ENCODE data around the gene SLC37A1. TPM values are rescaled to one million over a fixed set of nuclear protein-coding genes. Genes with fewer than 3 reads are reported as not detected.

Gene SLC37A1
- total and polyA plus RNA-seq, 7 donors = 2.3 to 98.5 (median 7.8) TPM

DNA sequence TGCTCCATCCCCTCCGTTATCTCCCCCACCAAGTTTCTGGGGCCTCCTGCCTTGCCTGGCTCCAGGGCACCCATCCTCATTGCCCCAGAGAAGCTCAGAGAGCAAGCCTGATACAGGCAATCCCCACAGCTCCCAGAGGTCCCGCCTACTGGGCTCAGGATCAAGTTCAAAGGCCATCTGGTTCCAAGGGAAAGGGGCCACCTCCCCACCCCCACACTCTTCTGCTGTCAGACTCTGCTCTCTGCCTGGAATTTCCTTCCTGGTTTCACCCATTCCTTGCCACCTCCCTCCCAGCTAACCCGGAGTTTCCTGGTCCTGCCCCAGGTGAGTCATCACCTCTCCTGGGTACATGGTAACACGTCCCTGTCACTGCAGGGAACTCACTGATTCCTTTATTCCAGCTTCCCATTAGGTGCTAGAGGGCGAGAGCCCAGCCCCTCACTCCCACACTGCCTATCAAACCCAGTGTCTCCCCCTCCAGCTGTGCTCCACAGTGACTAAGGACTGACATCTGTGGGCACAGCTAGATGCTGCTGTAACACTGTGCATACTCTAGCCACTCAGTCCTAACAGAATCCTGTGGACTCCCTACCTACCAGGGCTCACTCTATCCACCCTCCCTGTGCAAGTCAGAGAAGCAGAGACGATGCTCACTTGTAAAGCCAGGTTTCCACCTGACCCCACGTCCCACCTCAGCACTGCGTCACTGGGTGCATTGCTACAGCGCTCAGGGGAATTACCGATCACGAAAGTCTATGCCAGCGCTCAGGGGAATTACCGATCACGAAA is 39.4 kb upstream of the SLC37A1 start:
- H3K4me3 ChIP-seq = no peak overlapping the region
- TF ChIP-seq EP300 (IDR thresholded peaks at IDR 0.05) (no peak), POLR2A (IDR thresholded peaks at IDR 0.05) (no peak)
- TF ChIP-seq, protein P1, sequence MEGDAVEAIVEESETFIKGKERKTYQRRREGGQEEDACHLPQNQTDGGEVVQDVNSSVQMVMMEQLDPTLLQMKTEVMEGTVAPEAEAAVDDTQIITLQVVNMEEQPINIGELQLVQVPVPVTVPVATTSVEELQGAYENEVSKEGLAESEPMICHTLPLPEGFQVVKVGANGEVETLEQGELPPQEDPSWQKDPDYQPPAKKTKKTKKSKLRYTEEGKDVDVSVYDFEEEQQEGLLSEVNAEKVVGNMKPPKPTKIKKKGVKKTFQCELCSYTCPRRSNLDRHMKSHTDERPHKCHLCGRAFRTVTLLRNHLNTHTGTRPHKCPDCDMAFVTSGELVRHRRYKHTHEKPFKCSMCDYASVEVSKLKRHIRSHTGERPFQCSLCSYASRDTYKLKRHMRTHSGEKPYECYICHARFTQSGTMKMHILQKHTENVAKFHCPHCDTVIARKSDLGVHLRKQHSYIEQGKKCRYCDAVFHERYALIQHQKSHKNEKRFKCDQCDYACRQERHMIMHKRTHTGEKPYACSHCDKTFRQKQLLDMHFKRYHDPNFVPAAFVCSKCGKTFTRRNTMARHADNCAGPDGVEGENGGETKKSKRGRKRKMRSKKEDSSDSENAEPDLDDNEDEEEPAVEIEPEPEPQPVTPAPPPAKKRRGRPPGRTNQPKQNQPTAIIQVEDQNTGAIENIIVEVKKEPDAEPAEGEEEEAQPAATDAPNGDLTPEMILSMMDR (IDR thresholded peaks at IDR 0.05) = no peak
- no peak overlapping the region for H3K27ac ChIP-seq
- peaks cover 0 to 8% (median 0%) of the 10 kb centered on the region in 3 donors for H3K27me3 ChIP-seq
- H3K9me3 ChIP-seq = no peaks in the 10 kb centered on the region
- H3K36me3 ChIP-seq = no peaks in the 10 kb centered on the region
- H3K4me1 ChIP-seq = no peaks in the 10 kb centered on the region
- WGBS, 2 donors = 54 to 68% methylated on average over 14 of the region's 14 CpGs
- no peak for DNase-seq
- intact Hi-C loops (cut with DNase I) = no loop called here

DNA sequence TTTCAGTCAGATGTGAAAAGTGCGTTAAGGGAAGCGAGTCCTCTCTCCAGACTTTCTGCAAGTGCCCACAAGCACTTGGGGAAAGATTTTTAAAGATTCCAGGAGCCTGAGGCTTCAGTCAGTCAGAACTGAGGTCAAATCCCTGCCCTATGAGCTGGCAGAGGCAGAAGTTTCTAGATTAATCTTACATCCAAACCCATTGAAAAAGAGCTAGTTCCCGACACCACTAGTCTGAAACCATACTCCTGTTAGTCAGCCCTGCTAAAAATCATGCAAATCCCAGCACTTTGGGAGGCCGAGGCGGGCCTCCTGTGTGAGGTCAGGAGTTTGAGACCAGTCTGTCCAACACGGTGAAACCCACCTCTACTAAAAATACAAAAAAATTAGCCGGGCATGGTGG is 38.6 kb upstream of the SLC37A1 start:
- WGBS, 2 donors = 88 to 90% methylated on average over 7 of the region's 7 CpGs
- Histone ChIP-seq H3K27ac (no peak overlapping the region), H3K36me3 (no peaks in the 10 kb centered on the region)

DNA sequence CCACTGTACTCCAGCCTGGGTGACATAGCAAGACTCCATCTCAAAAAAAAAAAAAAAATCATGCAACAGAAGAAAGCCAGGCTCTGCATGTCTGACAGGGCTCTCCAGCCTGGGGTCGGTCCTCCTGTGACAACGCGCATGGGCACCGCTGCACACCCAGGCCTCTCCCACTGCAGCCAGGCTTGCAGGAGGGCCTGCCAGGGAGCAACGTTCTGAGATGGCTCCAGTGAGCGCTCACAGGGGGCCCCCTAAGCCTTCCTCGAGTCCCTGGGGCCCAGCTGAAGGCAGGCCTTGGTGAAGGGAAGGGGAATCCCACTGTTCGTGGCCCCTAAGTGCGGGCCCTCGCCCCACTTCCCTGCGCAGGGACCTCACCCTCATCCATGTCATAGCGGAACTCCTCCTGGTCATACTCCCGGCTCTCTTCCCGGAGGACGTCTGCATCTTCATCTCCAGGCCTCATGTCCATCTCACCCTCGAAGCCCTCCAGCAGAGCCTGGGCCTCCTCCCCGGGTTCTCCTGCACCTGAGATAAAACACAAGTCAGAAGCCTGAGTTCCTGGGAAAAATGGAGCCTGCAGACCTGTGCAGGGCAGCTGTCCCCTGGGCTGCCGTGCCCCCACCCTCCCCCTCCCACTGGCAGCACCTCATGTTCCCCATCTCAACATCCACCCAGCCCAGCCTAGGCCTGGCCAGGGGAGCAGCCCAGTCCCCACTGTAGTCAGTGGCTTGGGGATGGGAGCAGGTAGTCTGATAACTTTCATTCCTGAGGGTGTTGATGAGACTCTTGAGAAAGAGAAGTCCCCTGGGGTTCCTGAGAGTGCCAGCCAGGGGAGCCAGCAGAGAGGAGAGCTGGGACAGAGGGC is 37.9 kb upstream of the SLC37A1 start:
- H3K36me3 ChIP-seq = no peaks in the 10 kb centered on the region
- H3K4me1 ChIP-seq = no peaks in the 10 kb centered on the region
- no peaks in the 10 kb centered on the region for H3K9me3 ChIP-seq
- no peak overlapping the region for H3K27ac ChIP-seq
- no peak overlapping the region for H3K4me3 ChIP-seq
- intact Hi-C loops (cut with DNase I) = no loop called here
- TF ChIP-seq POLR2A (IDR thresholded peaks at IDR 0.05) = no peak
- TF ChIP-seq, protein P1 (IDR thresholded peaks at IDR 0.05) = no peak
- TF ChIP-seq EP300 (IDR thresholded peaks at IDR 0.05) = no peak
- TF ChIP-seq POLR2AphosphoS5 (IDR thresholded peaks at IDR 0.05) = no peak
- H3K27me3 ChIP-seq = peaks cover 0 to 8% (median 0%) of the 10 kb centered on the region in 3 donors
- 88 to 91% methylated on average over 18 of the region's 18 CpGs for WGBS, 2 donors
- DNase-seq = no peak

More for the DNA sequence above, 38.6 kb upstream of the SLC37A1 start:
- DNase-seq = no peak
- Histone ChIP-seq H3K27me3 (peaks cover 0 to 8% (median 0%) of the 10 kb centered on the region in 3 donors), H3K9me3 (no peaks in the 10 kb centered on the region), H3K4me1 (no peaks in the 10 kb centered on the region), H3K4me3 (no peak overlapping the region)
- no peak for TF ChIP-seq POLR2AphosphoS5 (IDR thresholded peaks at IDR 0.05)
- TF ChIP-seq, protein P1 (IDR thresholded peaks at IDR 0.05) = no peak
- TF ChIP-seq EP300 (IDR thresholded peaks at IDR 0.05) = no peak
- TF ChIP-seq POLR2A (IDR thresholded peaks at IDR 0.05) = no peak
- intact Hi-C loops (cut with DNase I) = no loop called here

DNA sequence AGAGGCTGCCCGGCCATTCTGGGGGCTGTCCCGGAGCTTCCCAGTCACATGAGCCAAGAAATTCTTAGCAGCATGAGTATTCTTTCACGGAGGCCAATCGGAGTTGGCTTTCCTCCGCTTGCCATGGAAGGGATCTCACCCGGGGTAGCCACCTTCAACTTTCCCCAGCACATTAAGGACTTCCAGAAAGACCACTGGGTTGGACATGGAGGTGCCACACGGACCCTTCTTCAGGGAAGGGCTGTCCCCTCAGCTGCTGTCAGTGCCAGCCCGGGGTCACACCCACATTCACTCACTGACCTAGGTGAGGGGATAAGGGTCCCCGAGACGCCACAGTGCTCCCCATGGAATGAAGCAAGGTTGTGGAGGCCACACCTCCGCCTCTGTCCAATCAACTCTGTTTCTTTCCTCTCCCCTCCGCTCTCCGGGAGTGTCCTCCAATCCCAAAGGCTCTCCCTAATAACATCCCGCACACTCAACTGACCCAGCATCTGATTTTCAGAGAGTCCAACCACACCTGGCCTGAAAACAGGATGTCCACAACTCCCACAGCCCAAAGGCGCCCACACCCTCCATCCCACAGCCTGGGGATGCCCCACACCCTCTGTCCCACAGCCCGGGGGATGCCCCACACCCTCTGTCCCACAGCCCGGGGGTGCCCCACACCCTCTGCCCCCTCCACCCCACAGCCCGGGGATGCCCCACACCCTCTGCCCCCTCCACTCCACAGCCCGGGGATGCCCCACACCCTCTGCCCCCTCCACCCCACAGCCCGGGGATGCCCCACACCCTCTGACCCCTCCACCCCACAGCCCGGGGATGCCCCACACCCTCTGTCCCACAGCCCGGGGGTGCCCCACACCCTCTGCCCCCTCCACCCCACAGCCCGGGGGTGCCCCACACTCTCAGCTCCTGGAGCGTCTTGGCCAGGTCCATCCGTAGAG is 37.0 kb upstream of the SLC37A1 start:
- H3K4me1 ChIP-seq = no peaks in the 10 kb centered on the region
- no peak overlapping the region for H3K4me3 ChIP-seq
- H3K27me3 ChIP-seq = peaks cover 0 to 8% (median 0%) of the 10 kb centered on the region in 3 donors
- no peak overlapping the region for H3K27ac ChIP-seq
- TF ChIP-seq POLR2A (IDR thresholded peaks at IDR 0.05) (no peak), EP300 (IDR thresholded peaks at IDR 0.05) (no peak)
- no peaks in the 10 kb centered on the region for H3K36me3 ChIP-seq
- WGBS, 2 donors = 84 to 89% methylated on average over 25 of the region's 25 CpGs
- no peaks in the 10 kb centered on the region for H3K9me3 ChIP-seq
- no peak for DNase-seq
- intact Hi-C loops (cut with DNase I) = no loop called here

Measured in sigmoid colon (tissue), 7 donors.